Femur (tissue), 1 donor: ENCODE results near the gene OXT.

Experiments
- DNase-seq: peaks from one replicate; pipeline ENCODE4 v3.0.0-alpha.2; 2017

Gene OXT

DNA sequence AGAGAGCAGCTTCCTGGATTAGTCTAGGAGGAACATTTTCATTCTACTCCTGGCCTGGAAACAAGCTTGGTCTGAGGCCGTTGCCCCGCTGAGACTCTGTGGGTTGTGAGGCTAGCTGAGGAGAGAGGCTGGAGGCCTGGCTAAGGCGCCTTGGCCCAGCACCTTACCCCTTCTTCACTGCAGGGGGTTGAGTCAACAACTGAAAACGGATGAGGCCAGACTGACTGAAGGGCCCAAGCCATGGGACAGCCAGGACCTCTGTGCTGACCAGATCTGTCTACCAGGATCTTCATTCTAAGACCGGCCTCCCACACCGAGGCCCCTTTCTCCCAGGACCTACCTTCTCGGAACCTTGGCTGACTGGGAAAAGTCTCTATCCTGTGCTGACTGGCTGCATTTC, 16.6 kb downstream of the OXT start:
- DNase-seq, result no peak

DNA sequence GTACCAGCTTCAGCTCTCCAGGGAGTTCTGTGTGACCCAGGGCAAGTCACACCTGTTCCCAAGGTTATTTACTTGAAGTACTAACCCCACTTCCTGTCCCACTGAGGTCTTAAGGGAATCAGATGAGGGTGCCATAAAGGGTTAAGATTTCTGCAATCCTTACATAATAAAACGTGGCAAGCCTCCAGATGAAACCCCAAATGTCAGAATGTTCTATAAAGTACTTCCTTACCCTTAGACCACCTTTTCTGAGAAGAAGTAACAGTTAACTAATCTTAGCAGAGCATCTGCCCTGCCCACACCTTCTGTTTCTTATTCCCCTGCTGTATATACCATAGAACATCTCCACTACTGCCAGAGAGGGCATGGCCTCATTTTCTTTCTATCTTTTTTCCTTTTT, 19.1 kb downstream of the OXT start:
- no peak for DNase-seq

DNA sequence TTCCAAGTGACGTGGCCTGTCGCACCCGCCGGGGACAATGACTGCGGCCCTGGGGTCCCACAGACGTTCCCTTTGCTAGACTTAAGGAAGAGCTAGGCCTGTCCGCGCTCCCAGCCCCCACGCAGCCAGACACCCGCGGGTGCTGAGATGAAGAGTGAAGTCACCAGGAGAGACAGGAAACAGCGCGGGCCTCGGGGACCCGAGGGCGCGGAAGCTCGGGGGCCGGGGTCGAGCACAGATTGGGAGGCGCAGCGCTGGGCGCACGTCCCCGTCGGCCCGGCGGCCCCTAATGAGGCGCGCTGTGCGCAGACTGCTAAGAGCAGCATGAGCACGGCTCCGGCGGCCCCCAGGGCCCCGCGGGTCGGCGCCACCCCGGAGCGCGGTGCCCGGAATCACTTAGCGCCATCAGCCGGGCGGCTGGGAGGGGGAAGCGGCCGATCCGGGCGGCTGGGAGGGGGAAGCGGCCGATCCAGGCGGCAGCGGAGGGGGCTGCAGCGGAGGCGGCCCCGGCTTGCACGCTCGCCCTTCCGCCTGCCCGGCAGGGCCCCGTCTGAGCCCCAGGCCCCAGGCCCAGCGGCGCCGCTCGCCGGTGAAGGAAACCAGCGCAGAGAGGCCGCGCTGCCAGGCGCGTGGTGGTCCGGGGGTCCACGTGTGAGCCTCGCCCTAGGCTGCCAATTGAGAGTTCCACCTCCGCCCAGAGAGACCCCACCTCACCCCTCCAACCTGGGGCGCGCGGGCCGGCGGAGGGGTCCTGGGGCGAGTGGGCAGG, 21.4 kb downstream of the OXT start:
- peak; percentile 44 for DNase-seq

DNA sequence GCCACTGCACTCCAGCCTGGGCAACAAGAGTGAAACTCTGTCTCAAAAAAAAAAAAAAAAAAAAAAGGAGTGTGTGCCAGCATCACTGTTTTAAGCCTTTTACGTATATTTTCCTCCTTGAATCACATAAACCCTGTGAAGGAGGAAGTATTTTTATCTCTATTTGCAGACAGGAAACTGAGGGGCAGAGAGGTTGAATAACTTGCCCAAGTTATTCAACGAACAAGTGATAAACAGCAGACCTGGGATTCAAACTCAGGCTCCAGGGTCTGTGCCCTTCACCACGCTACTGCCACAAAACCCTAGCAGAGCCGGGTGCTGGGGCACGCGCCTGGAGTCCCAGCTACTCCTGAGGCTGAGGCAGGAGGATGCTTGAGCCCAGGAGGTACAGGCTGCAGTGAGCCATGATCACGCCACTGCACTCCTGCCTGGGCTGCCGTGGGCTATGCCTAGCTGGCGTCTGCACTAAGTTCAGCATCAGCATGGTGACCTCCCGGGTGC, 22.5 kb downstream of the OXT start:
- no peak for DNase-seq

DNA sequence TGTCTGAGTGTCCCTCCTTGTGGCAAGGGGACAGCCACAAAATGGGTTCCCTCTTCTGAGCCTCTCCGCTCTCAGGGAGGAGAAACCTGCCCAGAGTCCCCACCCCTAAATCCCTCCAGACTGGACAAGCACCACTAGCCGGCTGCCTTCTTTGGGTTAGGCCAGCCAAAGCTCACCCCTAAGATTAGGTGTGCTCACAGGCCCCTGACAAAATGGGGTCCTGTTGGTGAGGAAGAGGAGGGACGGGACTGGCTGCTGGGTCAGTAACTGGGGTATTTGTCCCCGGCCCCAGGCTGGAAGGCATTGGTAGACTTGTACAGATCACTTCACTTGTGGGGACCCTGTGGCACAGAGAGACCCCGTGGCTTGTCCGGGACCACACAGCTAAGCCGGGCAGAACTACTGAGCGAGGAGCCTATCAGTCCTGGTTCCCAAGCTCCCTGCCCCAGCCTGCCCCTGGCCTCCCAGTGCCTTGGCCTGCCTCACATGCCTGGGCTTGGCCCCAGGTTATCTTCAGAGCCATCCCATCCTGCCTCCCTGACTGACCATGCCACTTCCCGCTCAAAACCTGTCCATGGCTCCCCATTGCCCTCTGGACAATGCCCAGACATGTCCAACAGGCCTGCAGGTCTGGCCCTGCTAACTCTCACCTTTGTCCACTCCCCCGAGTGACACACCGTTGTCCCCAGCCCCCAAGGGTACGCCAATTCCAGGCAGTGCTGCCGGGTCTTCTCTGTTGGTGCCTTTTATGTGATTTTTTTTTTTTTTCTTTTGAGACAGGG, 23.6 kb downstream of the OXT start:
- DNase-seq, result no peak

DNA sequence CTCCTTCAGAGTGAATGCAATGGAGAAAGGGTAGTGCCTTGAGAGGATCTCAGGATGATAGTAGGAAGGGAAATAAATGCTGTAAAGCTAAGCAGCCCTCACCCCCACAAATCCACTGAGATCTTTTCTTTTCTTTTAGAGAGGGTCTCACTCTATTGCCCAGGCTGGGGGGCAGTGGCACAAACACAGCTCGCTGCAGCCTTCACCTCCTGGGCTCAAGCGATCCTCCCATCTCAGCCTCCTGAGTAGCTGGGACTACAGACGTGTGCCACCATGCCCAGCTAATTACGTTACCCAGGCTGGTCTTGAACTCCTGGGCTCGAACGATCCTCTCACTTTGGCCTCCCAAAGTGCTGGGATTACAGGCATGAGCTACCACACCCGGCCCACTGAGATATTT, 29.1 kb downstream of the OXT start:
- no peak for DNase-seq

DNA sequence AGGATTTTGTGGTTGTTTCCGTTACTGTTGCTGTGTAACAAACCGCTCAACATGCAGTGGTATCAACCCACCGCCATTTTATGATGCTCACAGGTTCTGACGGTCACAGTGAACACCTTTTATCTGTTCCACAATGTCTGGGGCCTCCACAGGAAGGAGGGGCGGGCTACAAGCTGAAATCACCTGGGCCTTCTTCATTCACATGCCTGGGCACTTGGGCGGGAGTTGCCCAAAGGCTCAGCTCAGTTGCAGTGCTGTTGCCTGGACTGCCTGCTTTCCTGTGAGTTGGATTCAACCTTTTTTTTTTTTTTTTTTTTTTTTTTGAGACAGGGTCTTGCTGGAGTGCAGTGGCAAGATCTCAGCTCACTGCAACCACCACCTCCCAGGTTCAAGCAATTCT, 29.8 kb downstream of the OXT start:
- no peak for DNase-seq

DNA sequence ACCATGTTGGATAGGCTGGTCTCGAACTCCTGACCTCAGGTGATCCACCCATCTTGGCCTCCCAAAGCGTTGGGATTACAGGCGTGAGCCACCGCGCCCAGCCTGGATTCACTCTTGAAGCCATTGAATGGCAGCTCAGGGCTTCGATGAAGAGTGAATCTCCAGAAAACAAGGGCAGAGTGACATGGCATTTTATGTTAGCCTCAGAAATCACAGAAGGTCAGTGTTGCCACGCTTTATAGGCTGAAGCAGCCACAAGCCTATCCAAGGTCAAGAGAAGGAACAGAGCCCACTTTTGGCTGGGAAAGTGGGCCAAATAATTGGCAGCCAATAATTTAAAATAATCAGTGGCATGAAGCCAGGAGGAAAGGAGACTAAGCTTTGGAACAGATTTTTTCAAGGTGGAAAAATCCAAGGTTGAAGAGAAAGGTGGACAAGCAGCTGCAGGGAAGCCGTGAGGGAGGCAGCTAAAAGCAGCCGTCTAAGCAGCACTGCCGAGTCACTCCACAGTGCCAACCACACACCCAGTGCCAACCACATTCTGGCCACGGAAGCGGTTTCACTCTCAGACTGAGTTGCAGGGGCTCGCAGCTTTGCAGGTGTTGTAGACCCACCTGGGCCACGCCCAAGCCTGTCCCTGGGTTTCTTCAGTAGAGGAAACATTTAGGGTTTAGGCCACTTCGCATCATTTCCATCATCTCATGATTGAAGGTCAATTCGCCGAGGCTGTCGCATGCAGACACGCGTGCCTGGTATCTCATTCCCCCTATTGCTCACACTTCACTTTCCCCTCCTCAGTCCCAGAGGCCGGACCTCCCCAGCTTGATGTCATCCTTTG, 30.5 kb downstream of the OXT start:
- no peak for DNase-seq

DNA sequence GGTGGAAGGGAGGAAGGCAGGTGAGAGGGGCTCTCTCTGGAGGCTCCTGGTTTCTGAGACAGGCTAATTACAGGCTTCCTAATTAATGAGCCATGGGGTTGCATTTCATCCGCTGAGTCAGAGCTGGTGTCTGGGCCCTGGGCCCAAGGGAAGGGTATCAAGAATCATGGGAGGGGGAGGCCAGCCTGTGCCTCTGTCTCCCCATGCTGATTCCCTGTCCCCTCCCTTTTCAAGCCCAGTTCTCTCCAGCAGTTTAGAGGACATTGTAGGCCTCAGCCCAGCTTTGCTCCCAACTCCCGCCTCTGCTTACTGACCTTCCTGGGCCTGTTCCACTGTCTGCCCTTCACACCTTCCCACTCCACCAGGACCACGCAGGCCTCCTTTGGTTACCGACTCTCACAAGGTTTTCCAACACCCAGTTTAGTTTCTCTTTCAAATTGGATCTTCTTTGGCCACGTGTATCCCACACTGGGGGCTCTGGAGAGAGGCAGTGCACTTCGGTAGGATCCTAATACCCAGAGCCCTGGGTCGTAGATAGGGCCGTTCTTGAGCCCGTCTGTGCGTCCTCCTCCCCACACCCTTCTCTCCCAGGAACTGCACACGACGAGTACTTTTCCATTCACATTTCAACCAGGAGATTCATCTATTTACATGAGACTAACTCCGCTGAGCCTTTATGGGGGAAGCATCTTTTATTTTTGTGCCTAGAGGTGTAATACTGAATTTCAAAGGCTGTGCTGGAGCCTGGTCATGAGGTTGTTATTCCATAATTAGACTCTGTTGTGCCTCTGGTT, 31.4 kb downstream of the OXT start:
- DNase-seq, result no peak

DNA sequence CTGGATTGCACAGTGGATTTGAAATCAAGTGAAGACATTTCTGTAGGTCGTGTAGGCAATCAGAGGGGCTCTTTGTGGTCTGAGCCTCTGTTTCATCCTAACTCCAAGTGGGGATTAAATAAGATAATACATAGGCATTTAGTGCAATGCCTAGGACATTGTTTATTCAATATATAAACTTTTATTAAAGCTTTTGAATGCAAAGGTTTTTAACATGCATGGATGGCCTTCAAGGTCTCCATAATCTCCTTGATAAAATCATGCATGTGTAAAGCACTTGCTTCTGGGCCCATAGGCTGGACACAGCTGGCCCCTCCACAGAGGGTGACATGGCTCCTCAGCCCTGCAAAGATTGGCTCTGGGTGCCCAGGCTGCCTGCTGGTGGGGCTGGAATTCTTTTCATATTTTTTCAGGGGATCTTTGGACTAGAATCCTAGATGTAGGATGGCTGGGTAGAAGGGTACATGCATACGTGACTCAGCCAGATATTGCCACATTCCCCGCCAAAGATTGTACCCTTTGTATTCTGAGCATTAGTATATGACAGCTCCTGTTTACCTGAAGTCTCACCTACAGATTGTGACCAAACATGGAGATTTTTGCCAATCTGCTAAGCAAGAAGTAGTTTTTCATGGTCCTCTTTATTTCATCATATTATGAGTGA, 32.1 kb downstream of the OXT start:
- DNase-seq, result no peak

DNA sequence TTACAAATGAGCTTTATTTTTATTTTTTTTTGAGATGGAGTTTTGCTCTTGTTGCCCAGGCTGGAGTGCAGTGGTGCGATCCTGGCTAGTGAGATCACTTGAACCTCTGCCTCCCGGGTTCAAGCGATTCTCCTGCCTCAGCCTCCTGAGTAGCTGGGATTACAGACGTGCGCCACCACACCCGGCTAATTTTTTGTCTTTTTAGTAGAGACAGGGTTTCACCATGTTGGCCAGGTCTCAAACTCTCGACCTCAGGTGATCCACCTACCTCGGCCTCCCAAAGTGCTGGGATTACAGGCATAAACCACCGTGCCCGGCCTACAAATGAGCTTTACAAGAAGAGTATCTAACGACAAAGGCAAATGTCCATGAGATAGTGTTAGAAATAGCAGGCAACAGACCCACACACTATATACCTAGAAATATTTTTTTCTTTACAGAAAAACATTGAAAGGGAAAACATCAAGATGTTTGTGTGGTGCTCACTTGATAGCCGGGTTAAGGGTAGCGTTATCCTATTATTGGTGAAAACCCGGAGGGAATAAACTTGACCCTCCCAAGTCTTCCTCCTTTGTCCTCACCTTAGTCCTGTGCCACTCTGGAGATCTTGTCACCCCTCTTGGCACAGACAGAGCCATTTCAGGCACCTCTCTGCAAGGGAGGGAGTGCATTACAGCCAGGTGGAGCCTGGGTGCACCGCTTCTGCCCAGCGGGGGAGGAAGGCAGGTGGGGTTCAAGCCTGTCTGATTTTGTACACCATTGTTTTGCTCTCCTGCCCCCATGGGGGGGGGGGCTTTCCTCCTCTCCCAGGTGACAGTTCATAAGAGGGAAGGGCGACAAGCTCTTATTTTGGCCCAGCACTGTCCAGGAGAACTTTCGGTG, 34.1 kb downstream of the OXT start:
- no peak for DNase-seq

DNA sequence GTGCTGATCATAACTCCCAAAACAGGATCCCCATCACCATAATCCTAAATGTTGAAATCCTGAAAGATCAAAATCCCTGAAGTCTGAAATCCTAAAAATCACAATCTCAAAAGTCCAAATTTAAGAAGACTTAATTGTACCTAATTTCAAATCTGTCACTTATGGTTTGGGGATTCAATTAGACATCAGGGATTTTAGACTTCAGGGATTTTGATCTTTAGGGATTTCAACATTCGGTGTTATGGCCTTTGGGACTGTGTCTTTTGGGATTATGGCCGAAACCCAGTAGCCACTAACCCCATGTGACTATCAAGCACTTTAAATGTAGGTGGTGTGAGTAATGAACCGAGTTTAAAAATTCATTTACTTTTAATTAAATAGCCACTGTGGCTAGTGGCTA, 34.8 kb downstream of the OXT start:
- no peak for DNase-seq

DNA sequence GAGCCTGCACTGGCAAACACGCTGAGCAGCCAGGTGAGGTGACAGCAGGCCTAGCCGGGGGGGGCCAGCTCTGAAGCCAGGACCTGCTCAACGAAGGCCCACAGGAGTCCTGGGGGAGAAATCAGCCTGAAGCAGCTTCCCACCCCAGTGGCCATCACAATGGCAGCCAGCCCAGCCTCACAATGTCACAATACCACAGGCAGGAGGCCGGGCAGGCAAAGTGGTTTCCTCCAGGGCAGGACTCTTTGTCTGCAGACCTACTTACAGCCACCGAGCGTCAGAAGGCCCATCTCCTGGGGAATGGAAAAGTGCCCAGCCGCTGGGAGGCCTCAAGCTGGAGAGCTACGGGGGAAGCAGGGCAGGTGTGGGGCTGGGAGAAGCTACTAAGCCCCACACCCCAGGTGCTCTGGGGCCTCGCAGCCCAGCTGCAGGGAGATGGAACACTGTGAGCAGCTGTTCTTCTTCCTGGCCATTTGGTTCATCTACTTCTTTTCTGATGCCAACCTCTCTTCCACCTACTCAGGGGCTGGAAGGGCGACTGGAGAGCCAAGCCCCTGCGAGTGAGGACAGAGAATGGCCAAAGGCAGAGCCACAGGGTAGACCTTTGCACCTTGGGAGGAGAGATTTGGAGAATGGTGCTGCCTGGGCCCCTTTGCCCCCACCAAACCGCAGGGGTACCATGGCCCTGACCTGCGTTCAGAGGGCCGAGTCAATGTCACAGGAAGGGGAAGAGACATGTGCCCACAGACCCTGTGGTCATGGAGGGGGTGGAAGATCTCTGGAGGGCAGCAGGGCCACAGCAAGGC, 35.4 kb downstream of the OXT start:
- no peak for DNase-seq

DNA sequence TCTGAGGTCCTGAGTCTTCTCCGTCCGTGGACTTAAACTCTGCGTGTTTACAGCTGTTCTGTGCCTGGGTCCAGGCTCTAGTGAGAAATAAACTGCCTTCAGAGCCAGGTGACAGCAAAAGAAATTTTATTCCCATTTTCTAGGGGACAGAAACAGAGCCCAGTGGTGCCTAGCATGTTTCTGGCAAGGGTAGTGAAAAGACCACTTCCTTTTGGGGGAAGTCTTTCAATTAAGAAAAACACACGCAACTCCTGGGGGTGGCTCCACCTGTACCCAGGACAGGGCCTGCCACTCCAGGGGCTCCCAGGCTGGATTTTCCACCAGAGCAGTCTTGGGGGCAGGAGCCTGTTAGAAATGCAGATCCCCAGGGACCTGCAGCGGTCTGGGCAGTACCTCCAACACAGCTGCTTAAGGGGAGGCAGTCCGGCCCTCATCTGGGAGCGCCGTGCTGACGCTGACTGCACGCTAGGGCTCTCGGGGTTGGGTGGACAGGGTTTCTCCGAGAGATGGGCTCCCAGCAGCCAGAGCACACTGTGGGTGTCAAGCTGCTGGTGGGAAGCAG, 36.1 kb downstream of the OXT start:
- DNase-seq, result no peak

DNA sequence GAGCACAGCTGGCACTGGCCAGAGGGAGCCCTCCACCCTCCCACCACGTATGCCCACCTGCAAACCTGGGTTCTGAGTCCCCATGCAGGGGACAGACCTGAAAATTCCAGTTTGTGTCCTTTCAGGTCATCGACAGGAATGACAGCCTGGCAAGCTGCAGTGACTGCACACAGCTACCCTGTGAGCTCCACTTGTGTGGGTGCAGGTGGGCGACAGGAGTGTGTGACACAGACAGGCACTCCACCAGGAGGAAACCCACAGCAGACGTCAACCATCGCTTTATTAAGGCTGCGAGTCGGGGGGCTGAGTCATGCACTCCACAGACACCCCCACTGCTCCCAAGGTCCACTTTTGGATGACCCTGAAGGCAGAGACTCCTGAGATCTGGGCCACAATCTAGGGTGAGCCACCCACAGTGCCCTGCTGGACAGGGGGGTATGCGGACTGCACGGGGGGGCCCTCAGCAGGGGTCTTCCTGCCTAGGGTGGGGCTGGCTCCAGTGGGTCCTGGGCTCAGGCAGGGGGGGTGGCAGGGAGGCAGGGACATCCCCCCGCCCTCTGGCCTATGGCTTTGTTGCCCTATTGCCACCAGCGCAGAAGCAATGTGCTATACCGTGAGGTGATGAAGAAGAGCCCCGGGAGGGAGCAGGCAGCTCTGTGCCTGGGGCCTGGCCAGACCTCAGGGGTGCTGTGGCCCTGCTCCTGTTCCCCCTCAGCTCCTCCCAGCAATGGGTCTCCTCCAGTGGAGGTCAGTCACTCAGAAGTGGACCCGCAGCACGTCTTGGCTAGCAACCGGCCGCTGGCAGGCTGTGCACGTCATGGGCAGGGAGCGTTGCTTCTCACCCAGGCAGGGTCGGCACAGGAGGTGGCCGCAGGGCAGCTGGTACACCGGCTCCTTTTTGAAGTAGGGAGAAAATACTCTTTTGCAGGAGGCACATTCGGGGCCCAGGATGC, 38.2 kb downstream of the OXT start:
- no peak for DNase-seq

DNA sequence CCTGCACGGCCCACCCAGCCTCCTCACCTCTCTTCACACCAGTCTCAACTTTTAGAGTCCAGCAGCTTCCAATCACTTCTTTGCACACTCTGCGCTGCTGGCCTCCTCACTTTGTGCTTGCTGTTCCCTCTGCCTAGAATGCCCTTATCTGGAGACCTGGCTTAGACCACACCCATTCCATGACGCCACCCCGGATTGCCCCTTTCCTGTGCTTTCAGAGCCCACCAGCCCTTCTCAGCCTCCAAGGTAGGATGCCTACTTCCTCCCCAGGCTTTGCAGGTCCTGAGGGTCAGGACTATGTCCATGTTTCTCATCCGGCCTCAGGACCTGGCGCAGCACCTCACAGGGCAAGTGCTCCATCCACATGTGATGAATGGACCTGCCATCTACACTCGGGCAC, 40.1 kb downstream of the OXT start:
- DNase-seq, result no peak

DNA sequence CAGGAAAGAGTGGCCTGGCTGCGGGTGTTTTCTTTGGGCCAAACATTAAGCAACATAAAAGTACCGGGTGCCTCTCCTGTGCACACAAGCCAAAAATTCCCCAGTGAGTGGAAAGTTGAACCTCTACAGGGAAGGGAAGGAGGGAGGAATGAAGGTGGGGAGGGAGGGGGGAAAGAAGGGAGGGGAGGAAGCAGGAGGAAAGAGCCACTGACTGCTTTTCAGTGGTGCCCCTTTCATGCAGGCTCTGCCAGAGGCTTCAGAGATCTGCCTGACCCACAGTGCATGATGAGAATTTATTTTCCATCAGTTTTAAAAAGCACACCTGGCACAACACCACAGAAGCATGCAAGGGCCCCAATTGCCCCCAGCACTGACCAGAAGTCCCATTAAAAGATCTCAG, 40.6 kb downstream of the OXT start:
- DNase-seq, result no peak
